ENCODE data around the gene NDUFA11. TPM values are rescaled to one million over a fixed set of nuclear protein-coding genes. Genes with fewer than 3 reads are reported as not detected.
"Not testable (repeated sequence)": the region's sequence is repeated elsewhere in the genome, so short reads cannot be mapped to it uniquely, and the experiment has no call there.

Gene NDUFA11
- total and polyA plus RNA-seq, 9 donors, result 168 to 312 (median 200) TPM

- Histone ChIP-seq H3K4me3 (ENCODE audit: low read length) (no peak overlapping the region), H3K27me3 (ENCODE audit: control insufficient read depth, insufficient read depth, low read length) (peaks cover 22% of the 10 kb centered on the region), H3K9me3 (replicated peaks; ENCODE audit: control insufficient read depth, low read depth, low read length) (no peaks in the 10 kb centered on the region), H3K27ac (ENCODE audit: low read length) (no peak overlapping the region), H3K36me3 (ENCODE audit: control insufficient read depth, insufficient read depth, low read length) (no peaks in the 10 kb centered on the region), H3K4me1 (ENCODE audit: control insufficient read depth, insufficient read depth, low read length) (peaks cover 45% of the 10 kb centered on the region)
- WGBS (ENCODE audit: insufficient coverage), result 92% methylated on average over 2 of the region's 9 CpGs
- DNase-seq, result no peak
Observed at GRCh38 chr19:5877882-5878281, 25.7 kb downstream of the NDUFA11 start.

- Histone ChIP-seq H3K36me3 (ENCODE audit: control insufficient read depth, insufficient read depth, low read length) (no peaks in the 10 kb centered on the region), H3K4me3 (ENCODE audit: low read length) (no peak overlapping the region), H3K27ac (ENCODE audit: low read length) (no peak overlapping the region), H3K4me1 (ENCODE audit: control insufficient read depth, insufficient read depth, low read length) (peaks cover 45% of the 10 kb centered on the region), H3K27me3 (ENCODE audit: control insufficient read depth, insufficient read depth, low read length) (peaks cover 22% of the 10 kb centered on the region), H3K9me3 (replicated peaks; ENCODE audit: control insufficient read depth, low read depth, low read length) (no peaks in the 10 kb centered on the region)
- WGBS (ENCODE audit: insufficient coverage), result 82% methylated on average over 7 of the region's 8 CpGs
- DNase-seq, result no peak
Observed at GRCh38 chr19:5877427-5877826, 26.2 kb downstream of the NDUFA11 start.

GRCh38 chr19:5874496-5874895 is 29.1 kb downstream of the NDUFA11 start:
- DNase-seq; H3K9me3 ChIP-seq (replicated peaks; ENCODE audit: control insufficient read depth, low read depth, low read length); H3K27me3 ChIP-seq (ENCODE audit: control insufficient read depth, insufficient read depth, low read length); H3K4me3 ChIP-seq (ENCODE audit: low read length); H3K36me3 ChIP-seq (ENCODE audit: control insufficient read depth, insufficient read depth, low read length); H3K27ac ChIP-seq (ENCODE audit: low read length): not testable (repeated sequence)
- peaks cover 26% of the 10 kb centered on the region for H3K4me1 ChIP-seq (ENCODE audit: control insufficient read depth, insufficient read depth, low read length)
- WGBS (ENCODE audit: insufficient coverage), result 82% methylated on average over 3 of the region's 7 CpGs

DNA sequence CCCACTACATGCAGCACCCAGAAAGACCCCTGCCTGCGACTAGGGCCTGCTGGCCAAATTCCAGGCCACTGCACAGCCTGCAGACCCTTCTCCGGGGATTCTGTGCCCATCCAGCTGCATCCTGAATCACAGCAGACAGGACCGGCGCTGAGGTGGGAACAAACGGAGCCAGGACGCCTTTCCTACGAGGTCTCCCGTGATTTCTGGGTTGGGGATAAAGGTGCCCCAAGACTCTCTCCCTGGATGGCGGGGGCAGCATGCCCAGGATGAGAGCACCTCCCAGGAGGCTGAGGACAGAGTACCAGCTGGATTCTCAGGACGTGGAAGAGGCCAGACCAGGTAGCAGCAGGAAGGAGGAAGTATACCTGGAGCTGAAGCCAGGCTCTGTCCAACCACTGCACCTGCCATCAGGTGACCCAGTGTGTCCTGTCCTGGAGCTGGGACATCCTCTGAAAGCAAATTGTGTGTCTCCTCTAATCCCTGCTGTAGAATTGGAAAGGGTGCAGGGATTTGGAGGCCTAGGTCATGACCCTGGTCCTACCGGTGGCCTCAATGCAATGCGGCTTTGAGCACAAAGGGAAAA is 29.9 kb downstream of the NDUFA11 start:
- Histone ChIP-seq H3K9me3 (replicated peaks; ENCODE audit: control insufficient read depth, low read depth, low read length) (no peaks in the 10 kb centered on the region), H3K27ac (ENCODE audit: low read length) (no peak overlapping the region), H3K36me3 (ENCODE audit: control insufficient read depth, insufficient read depth, low read length) (no peaks in the 10 kb centered on the region), H3K4me1 (ENCODE audit: control insufficient read depth, insufficient read depth, low read length) (peaks cover 19% of the 10 kb centered on the region), H3K4me3 (ENCODE audit: low read length) (no peak overlapping the region), H3K27me3 (ENCODE audit: control insufficient read depth, insufficient read depth, low read length) (peaks cover 5% of the 10 kb centered on the region)
- 81% methylated on average over 8 of the region's 12 CpGs for WGBS (ENCODE audit: insufficient coverage)
- no peak for DNase-seq

GRCh38 chr19:5870986-5871394 is 32.6 kb downstream of the NDUFA11 start:
- no peak overlapping the region for H3K4me3 ChIP-seq (ENCODE audit: low read length)
- no peaks in the 10 kb centered on the region for H3K27me3 ChIP-seq (ENCODE audit: control insufficient read depth, insufficient read depth, low read length)
- DNase-seq, result no peak
- peaks cover 1% of the 10 kb centered on the region for H3K4me1 ChIP-seq (ENCODE audit: control insufficient read depth, insufficient read depth, low read length)
- no peaks in the 10 kb centered on the region for H3K9me3 ChIP-seq (replicated peaks; ENCODE audit: control insufficient read depth, low read depth, low read length)
- H3K27ac ChIP-seq (ENCODE audit: low read length), result no peak overlapping the region
- no peaks in the 10 kb centered on the region for H3K36me3 ChIP-seq (ENCODE audit: control insufficient read depth, insufficient read depth, low read length)
- WGBS (ENCODE audit: insufficient coverage), result 82% methylated on average over 10 of the region's 12 CpGs

DNA sequence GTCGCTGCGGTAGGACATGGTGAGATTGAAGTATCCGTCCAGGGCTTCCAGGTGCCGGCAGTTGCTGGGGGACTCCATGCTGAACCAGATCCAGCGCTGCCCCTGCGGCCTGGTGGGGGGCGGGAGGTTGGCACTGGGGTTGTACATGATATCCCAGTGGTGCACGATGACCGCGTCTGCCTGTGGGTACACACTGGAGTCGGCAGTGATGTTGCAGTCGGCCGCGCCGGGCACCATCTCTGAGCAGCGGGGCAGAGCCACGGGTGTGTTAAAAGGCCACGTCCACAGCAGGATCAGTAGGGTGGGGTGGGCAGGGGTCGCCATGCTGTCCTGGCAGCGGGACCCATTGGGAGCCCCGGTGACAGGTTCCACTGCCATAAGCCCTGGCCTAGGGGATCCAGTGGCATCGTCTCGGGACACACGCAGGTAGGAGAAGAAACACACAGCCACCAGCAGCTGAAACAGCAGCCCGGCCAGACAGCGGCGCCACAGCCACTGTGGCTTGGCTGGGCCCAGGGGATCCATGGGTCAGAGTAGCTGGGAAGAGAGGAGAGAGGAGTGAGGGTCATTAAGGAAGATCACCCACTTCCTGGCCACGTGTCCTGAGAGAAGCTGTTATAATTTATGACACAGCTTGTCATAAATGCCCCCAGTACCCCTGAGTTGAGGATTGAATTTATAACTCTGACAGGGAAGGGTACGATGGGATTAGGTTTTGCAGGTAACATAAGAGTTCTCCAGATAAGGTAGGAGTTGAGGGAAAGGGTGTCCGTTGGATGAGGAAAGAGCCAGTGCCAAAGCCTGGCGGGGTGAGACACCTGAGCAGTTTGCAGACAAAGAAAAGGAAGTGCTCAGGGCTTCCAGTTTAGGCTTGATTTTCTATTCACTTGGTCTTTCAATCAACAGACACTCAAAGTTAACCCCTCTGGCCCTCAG is 36.1 kb downstream of the NDUFA11 start:
- Histone ChIP-seq H3K9me3 (replicated peaks; ENCODE audit: control insufficient read depth, low read depth, low read length) (no peaks in the 10 kb centered on the region), H3K4me1 (ENCODE audit: control insufficient read depth, insufficient read depth, low read length) (peaks cover 3% of the 10 kb centered on the region), H3K36me3 (ENCODE audit: control insufficient read depth, insufficient read depth, low read length) (no peaks in the 10 kb centered on the region), H3K27me3 (ENCODE audit: control insufficient read depth, insufficient read depth, low read length) (no peaks in the 10 kb centered on the region), H3K4me3 (ENCODE audit: low read length) (no peak overlapping the region), H3K27ac (ENCODE audit: low read length) (no peak overlapping the region)
- no peak for DNase-seq
- 84% methylated on average over 29 of the region's 31 CpGs for WGBS (ENCODE audit: insufficient coverage)

GRCh38 chr19:5865772-5866171 is 37.8 kb downstream of the NDUFA11 start:
- 75% methylated on average over 11 of the region's 11 CpGs for WGBS (ENCODE audit: insufficient coverage)
- no peak for DNase-seq
- no peak overlapping the region for H3K4me3 ChIP-seq (ENCODE audit: low read length)
- no peaks in the 10 kb centered on the region for H3K27me3 ChIP-seq (ENCODE audit: control insufficient read depth, insufficient read depth, low read length)
- no peak overlapping the region for H3K27ac ChIP-seq (ENCODE audit: low read length)
- H3K4me1 ChIP-seq (ENCODE audit: control insufficient read depth, insufficient read depth, low read length), result peaks cover 3% of the 10 kb centered on the region
- no peaks in the 10 kb centered on the region for H3K36me3 ChIP-seq (ENCODE audit: control insufficient read depth, insufficient read depth, low read length)
- H3K9me3 ChIP-seq (replicated peaks; ENCODE audit: control insufficient read depth, low read depth, low read length), result no peaks in the 10 kb centered on the region

DNA sequence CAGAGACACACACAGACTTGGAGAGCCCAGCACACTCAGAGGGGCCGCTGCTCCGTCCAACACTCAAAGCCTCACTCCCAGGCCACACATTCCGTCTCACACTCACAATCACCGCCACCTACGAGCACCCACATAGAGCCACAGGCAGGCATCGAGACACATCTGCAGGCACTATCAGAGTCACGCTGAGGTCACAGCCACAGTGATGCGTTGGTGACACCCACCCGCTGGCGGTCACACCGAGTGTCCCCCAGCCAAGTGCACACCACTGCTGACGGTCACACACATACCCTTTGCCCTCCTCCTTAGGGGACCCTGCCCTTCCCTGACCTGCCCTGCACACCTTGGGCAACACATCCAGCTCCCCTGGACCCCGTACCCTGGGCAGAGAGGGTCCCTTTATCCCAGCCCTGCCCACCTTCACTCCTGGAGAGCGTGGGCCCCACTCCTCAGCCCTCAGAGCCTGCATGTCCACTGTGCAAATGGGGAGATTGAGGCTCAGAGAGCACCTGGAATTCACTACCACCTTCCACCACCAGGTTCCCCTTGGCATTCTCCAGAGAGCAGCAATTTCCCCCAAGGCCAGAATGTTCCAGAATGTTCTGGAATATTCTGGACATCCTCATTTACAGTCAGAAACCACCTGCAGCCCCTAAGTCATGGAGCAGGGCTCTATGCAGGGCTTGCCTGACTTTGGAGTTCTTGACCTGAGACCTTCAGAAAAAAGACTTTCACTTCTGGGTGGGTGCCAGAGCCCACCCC is 38.7 kb downstream of the NDUFA11 start:
- no peaks in the 10 kb centered on the region for H3K27me3 ChIP-seq (ENCODE audit: control insufficient read depth, insufficient read depth, low read length)
- no peak overlapping the region for H3K4me3 ChIP-seq (ENCODE audit: low read length)
- 84% methylated on average over 14 of the region's 14 CpGs for WGBS (ENCODE audit: insufficient coverage)
- H3K9me3 ChIP-seq (replicated peaks; ENCODE audit: control insufficient read depth, low read depth, low read length), result no peaks in the 10 kb centered on the region
- H3K4me1 ChIP-seq (ENCODE audit: control insufficient read depth, insufficient read depth, low read length), result peaks cover 3% of the 10 kb centered on the region
- DNase-seq, result no peak
- no peak overlapping the region for H3K27ac ChIP-seq (ENCODE audit: low read length)
- no peaks in the 10 kb centered on the region for H3K36me3 ChIP-seq (ENCODE audit: control insufficient read depth, insufficient read depth, low read length)

DNA sequence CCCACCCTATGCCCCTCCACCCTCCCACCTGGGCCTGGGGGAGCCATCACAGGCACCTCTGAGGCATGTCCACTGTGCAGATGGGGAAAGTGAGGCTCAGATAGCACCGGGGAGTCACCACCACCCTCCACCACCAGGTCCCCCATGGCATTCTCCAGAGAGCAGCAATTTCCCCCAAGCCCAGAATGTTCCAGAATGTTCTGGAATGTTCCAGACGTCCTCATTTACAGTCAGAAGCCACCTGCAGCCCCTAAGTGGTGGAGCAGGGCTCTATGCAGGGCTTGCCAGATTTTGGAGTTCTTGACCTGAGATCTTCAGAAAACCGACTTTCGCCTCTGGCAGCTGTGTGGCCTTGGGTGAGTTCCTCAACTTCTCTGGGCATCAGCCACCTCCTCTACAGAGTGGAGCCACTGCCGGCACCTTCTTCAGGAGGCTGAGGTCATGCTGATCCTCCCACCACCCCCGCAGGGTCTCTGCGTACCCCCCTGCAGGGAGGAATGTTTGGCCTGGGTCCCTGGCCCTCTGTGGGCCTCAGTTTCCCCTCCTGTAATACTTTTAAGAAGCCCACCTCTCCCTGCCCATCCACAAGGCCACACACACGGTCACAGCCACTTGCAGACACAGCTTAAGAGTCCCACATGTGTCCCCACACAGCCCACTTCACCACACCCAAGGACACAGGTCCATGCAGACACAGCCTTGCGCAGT is 39.4 kb downstream of the NDUFA11 start:
- Histone ChIP-seq H3K4me3 (ENCODE audit: low read length) (no peak overlapping the region), H3K36me3 (ENCODE audit: control insufficient read depth, insufficient read depth, low read length) (no peaks in the 10 kb centered on the region), H3K27ac (ENCODE audit: low read length) (no peak overlapping the region), H3K9me3 (replicated peaks; ENCODE audit: control insufficient read depth, low read depth, low read length) (no peaks in the 10 kb centered on the region), H3K4me1 (ENCODE audit: control insufficient read depth, insufficient read depth, low read length) (peaks cover 3% of the 10 kb centered on the region), H3K27me3 (ENCODE audit: control insufficient read depth, insufficient read depth, low read length) (no peaks in the 10 kb centered on the region)
- 78% methylated on average over 8 of the region's 9 CpGs for WGBS (ENCODE audit: insufficient coverage)
- no peak for DNase-seq

Data from muscle of leg (tissue), 11 donors.